Endothelial cell of umbilical vein (primary cell): ENCODE results near the gene SKI. TPM values are rescaled to one million over a fixed set of nuclear protein-coding genes. Genes with fewer than 3 reads are reported as not detected.

ENCODE experiments used
- BruUV-seq: library from RNA; stranded (reverse); fragments of 400-500 nt; replicated peaks from 2 replicates; lab custom pipeline; 2021; lab: Mats Ljungman, UMichigan
- CTCF ChIA-PET: fragments of 300-600, 350-600 bp; sonication (Branson Sonifier 250); formaldehyde crosslinking; loops from one replicate; lab custom pipeline; 2021; ENCODE audit warnings: antibody characterized with exemption, inconsistent platforms; lab: Charles Lee
- POLR2A ChIA-PET: fragments of 300-600, 350-600 bp; sonication (Branson Sonifier 250); formaldehyde crosslinking; loops from one replicate; lab custom pipeline; 2021; ENCODE audit warnings: antibody characterized with exemption, inconsistent platforms; lab: Charles Lee
- DNase-seq: peaks from one replicate; pipeline ENCODE4 v3.0.0-alpha.2; 2011; ENCODE audit warnings: low read depth, low spot score
- FAIRE-seq: peaks from 2 replicates; lab custom pipeline; 2011; peaks lifted over from hg19 to GRCh38; lab: Jason Lieb, UNC
- H2AFZ ChIP-seq: 2 replicates; pipeline ENCODE4 v1.6.0; 2012; ENCODE audit warnings: low read depth, low read length, control low read depth, inconsistent platforms
- H3K27ac ChIP-seq: 2 replicates; pipeline ENCODE4 v1.5.1; 2011; ENCODE audit warnings: low read depth, mild to moderate bottlenecking, control low read depth, low read length, moderate library complexity; ENCODE audit not compliant: insufficient read depth
- H3K27me3 ChIP-seq, 2 experiments: 2 replicates each; pipeline versions ENCODE4 v1.6.0 to v1.6.1; 2011; ENCODE audit warnings: low read length in 2 of 2, mixed read lengths in 1 of 2; ENCODE audit not compliant: control insufficient read depth in 2 of 2, insufficient read depth in 2 of 2
- H3K36me3 ChIP-seq, 2 experiments: 2 replicates in 1 of 2; 3 replicates in 1 of 2; pipeline ENCODE4 v1.5.1; 2011; ENCODE audit warnings: low read length in 2 of 2, mild to moderate bottlenecking in 1 of 2, moderate library complexity in 1 of 2; ENCODE audit not compliant: control insufficient read depth in 2 of 2, insufficient read depth in 2 of 2; ENCODE audit errors: extremely low read depth in 1 of 2
- H3K4me1 ChIP-seq: 3 replicates; pipeline ENCODE4 v1.5.1; 2011; ENCODE audit warnings: mild to moderate bottlenecking, low read length; ENCODE audit not compliant: control insufficient read depth, insufficient read depth; ENCODE audit errors: extremely low read depth
- H3K4me2 ChIP-seq: 2 replicates; pipeline ENCODE4 v1.6.1; 2011; ENCODE audit warnings: low read length, control low read depth, mixed read lengths; ENCODE audit not compliant: insufficient read depth
- H3K4me3 ChIP-seq, 3 experiments: fragments of 200-600 bp in 1 of 3; sonication (generic), shearing (Covaris generic) in 1 of 3; replicated peaks in 1 of 3; 2 replicates each; pipeline ENCODE4 v1.5.1; 2011 to 2016; ENCODE audit warnings: control low read depth in 3 of 3, low read length in 3 of 3, mild to moderate bottlenecking in 2 of 3, inconsistent platforms in 1 of 3, low read depth in 1 of 3, moderate library complexity in 1 of 3; ENCODE audit not compliant: insufficient read depth in 1 of 3
- H3K79me2 ChIP-seq: 2 replicates; pipeline ENCODE4 v1.6.0; 2012; ENCODE audit warnings: low read length, inconsistent platforms; ENCODE audit not compliant: control insufficient read depth, insufficient read depth
- H3K9ac ChIP-seq: replicated peaks from 2 replicates; pipeline ENCODE3; 2011; ENCODE audit warnings: low read length, control low read depth; ENCODE audit not compliant: insufficient read depth; ENCODE audit errors: extremely low read depth
- H3K9me1 ChIP-seq: replicated peaks from 3 replicates; pipeline ENCODE4 v1.6.0; 2011; ENCODE audit warnings: mild to moderate bottlenecking, low read length; ENCODE audit not compliant: control insufficient read depth, insufficient read depth; ENCODE audit errors: extremely low read depth
- H3K9me3 ChIP-seq: replicated peaks from 2 replicates; pipeline ENCODE4 v1.5.1; 2012; ENCODE audit warnings: low read length, inconsistent platforms; ENCODE audit not compliant: control insufficient read depth, insufficient read depth
- H4K20me1 ChIP-seq: replicated peaks from 2 replicates; pipeline ENCODE3; 2011; ENCODE audit warnings: mild to moderate bottlenecking, low read length; ENCODE audit not compliant: control insufficient read depth, insufficient read depth; ENCODE audit errors: extremely low read depth
- EZH2 ChIP-seq: IDR thresholded peaks from 2 replicates; pipeline ENCODE4 v1.6.1; 2012; ENCODE audit warnings: borderline replicate concordance, low read depth, mild to moderate bottlenecking, moderate library complexity, low read length, inconsistent platforms; ENCODE audit not compliant: severe bottlenecking
- FOS ChIP-seq: IDR thresholded peaks from 2 replicates; pipeline ENCODE4 v1.6.1; 2011; ENCODE audit warnings: mild to moderate bottlenecking, low read length, moderate library complexity, borderline replicate concordance; ENCODE audit not compliant: insufficient read depth
- GATA2 ChIP-seq: IDR thresholded peaks from 2 replicates; pipeline ENCODE4 v1.7.0; 2011; ENCODE audit warnings: low read depth, mild to moderate bottlenecking, moderate library complexity, mixed read lengths, low read length; ENCODE audit not compliant: insufficient read length, insufficient read depth
- JUN ChIP-seq: IDR thresholded peaks from 2 replicates; pipeline ENCODE4 v1.6.1; 2011; ENCODE audit warnings: borderline replicate concordance, low read depth; ENCODE audit not compliant: insufficient read length, insufficient read depth
- MYC ChIP-seq: IDR thresholded peaks from one replicate; pipeline ENCODE4 v1.6.1; 2011; ENCODE audit warnings: mild to moderate bottlenecking, low read depth, low read length
- POLR2A ChIP-seq: IDR thresholded peaks from 2 replicates; pipeline ENCODE4 v1.6.1; 2012; ENCODE audit warnings: low read depth, mild to moderate bottlenecking, control low read depth, low read length
- POLR2AphosphoS5 ChIP-seq: IDR thresholded peaks from 2 replicates; pipeline ENCODE4 v1.6.1; 2012; ENCODE audit warnings: low read depth, mild to moderate bottlenecking, control low read depth, low read length, moderate library complexity; ENCODE audit not compliant: insufficient read depth
- dilution Hi-C: fragments of 300-500 bp; cut with MboI; formaldehyde crosslinking; loops from one replicate; pipeline ENCODE4 v1.15.0; 2019; ENCODE audit warnings: low sequenced_read_pairs; ENCODE audit not compliant: extremely low pct_ligation_motif_present
- intact Hi-C: fragments of 100-400 bp; cut with micrococcal nuclease; formaldehyde crosslinking; loops from one replicate; pipeline ENCODE4 v1.10.0; 2022
- polyA plus RNA-seq, 4 experiments: library from polyadenylated mRNA; depleted of rRNA in 3 of 4; stranded (reverse) in 3 of 4; unstranded in 1 of 4; fragments of >200 nt; gene quantifications; 2 replicates each; pipeline versions ENCODE4 v1.2.1 to v1.2.3, GENCODE V29; 2011 to 2012; ENCODE audit warnings: missing spikeins in 1 of 4
- total RNA-seq: library from RNA; stranded (reverse); gene quantifications from 2 replicates; pipeline ENCODE4 v1.2.3, GENCODE V29; 2021
- TF ChIP-seq, protein P1 (sequence below), 2 donors: IDR thresholded peaks; 1 replicate in 1 of 2; 2 replicates in 1 of 2; pipeline ENCODE4 v1.5.1; 2011; ENCODE audit warnings: low read length in 2 of 2, mild to moderate bottlenecking in 2 of 2, moderate library complexity in 2 of 2, control low read depth in 1 of 2, inconsistent platforms in 1 of 2, low read depth in 1 of 2; ENCODE audit not compliant: insufficient read depth in 1 of 2; ENCODE audit errors: extremely low read depth in 1 of 2
- TF ChIP-seq, protein P2 (sequence below): IDR thresholded peaks from 2 replicates; pipeline ENCODE4 v1.6.1; 2011; ENCODE audit not compliant: insufficient read depth, insufficient read length

The SKI gene
- total and polyA plus RNA-seq, 2 donors (not counting 3 experiments of a cell fraction or from before 2014, with no cell fraction given): 11.6 to 80.3 TPM

DNA sequence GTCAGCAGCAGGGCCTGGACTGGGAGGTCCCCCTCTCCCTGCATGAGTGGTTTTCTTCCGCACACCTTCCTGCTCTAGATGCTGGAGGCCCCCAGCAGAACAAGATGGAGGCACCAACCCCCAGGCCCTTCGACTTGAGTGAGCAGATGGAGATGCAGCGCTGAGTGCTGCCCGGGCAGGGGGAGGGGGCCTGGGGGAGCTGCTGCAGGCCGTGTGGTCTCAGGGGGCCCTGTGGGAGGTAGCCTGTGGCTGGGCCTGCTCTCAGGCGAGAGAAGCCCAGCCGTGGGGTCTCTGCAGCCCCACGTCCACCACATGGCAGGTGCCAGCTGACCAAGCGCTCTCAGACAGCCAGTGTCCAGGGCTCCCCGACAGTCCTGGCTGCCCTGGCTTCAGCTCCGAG lies 32.3 kb upstream of the SKI start:
- Histone ChIP-seq H3K4me3 (no peak overlapping the region), H3K27me3 (no peaks in the 10 kb centered on the region), H4K20me1 (no peaks in the 10 kb centered on the region), H3K9me1 (no peaks in the 10 kb centered on the region), H3K4me2 (no peak overlapping the region), H3K9ac (no peak overlapping the region), H2AFZ (no peak overlapping the region), H3K9me3 (no peaks in the 10 kb centered on the region), H3K27ac (no peak overlapping the region), H3K4me1 (peaks cover 16% of the 10 kb centered on the region), H3K36me3 (no peaks in the 10 kb centered on the region), H3K79me2 (peaks cover 10% of the 10 kb centered on the region)
- dilution Hi-C loops (loop anchor here (10.0 kb wide), 1 partner anchor 179 kb away; no protein-coding TSS in a partner anchor), intact Hi-C loops (loop anchor here (1.0 to 10.0 kb wide), 11 partner anchors 17 to 1229 kb away; partner anchors contain the start of genes MORN1, PRXL2B and RER1)
- TF ChIP-seq, protein P1, sequence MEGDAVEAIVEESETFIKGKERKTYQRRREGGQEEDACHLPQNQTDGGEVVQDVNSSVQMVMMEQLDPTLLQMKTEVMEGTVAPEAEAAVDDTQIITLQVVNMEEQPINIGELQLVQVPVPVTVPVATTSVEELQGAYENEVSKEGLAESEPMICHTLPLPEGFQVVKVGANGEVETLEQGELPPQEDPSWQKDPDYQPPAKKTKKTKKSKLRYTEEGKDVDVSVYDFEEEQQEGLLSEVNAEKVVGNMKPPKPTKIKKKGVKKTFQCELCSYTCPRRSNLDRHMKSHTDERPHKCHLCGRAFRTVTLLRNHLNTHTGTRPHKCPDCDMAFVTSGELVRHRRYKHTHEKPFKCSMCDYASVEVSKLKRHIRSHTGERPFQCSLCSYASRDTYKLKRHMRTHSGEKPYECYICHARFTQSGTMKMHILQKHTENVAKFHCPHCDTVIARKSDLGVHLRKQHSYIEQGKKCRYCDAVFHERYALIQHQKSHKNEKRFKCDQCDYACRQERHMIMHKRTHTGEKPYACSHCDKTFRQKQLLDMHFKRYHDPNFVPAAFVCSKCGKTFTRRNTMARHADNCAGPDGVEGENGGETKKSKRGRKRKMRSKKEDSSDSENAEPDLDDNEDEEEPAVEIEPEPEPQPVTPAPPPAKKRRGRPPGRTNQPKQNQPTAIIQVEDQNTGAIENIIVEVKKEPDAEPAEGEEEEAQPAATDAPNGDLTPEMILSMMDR (IDR thresholded peaks at IDR 0.05; ENCODE audit: extremely low read depth in 1 of 2, insufficient read depth in 1 of 2, low read depth in 1 of 2, low read length in 2 of 2): no peak
- TF ChIP-seq MYC (no peak), EZH2 (no peak), JUN (no peak), FOS (no peak), POLR2AphosphoS5 (no peak), GATA2 (no peak), POLR2A (no peak)
- TF ChIP-seq, protein P2, sequence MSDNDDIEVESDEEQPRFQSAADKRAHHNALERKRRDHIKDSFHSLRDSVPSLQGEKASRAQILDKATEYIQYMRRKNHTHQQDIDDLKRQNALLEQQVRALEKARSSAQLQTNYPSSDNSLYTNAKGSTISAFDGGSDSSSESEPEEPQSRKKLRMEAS: no peak
- BruUV-seq: no TSS peak
- no peak for FAIRE-seq
- DNase-seq: no peak
- ChIA-PET POLR2A (interaction anchor here (1.1 kb wide), 1 partner anchor 36 kb away, joined by 3 read pairs; no protein-coding TSS in a partner anchor), CTCF (interaction anchor here (1.2 to 12.3 kb wide), 15 partner anchors 33 to 1228 kb away, joined by 4 to 631 read pairs (median 9); partner anchors contain the start of genes MORN1, RER1, SKI and TNFRSF14)
